SKM-1 treated with dmso at 0.1 percent for 144 hours (cell line): ENCODE measurements around the gene ACTL10.
"Not testable (repeated sequence)": the region's sequence is repeated elsewhere in the genome, so short reads cannot be mapped to it uniquely, and the experiment has no call there.

Experiments used
- DNase-seq: peaks from one replicate; lab custom pipeline; 2025; ENCODE audit not compliant: unreplicated experiment; lab: John Stamatoyannopoulos, UW

Gene ACTL10

DNA sequence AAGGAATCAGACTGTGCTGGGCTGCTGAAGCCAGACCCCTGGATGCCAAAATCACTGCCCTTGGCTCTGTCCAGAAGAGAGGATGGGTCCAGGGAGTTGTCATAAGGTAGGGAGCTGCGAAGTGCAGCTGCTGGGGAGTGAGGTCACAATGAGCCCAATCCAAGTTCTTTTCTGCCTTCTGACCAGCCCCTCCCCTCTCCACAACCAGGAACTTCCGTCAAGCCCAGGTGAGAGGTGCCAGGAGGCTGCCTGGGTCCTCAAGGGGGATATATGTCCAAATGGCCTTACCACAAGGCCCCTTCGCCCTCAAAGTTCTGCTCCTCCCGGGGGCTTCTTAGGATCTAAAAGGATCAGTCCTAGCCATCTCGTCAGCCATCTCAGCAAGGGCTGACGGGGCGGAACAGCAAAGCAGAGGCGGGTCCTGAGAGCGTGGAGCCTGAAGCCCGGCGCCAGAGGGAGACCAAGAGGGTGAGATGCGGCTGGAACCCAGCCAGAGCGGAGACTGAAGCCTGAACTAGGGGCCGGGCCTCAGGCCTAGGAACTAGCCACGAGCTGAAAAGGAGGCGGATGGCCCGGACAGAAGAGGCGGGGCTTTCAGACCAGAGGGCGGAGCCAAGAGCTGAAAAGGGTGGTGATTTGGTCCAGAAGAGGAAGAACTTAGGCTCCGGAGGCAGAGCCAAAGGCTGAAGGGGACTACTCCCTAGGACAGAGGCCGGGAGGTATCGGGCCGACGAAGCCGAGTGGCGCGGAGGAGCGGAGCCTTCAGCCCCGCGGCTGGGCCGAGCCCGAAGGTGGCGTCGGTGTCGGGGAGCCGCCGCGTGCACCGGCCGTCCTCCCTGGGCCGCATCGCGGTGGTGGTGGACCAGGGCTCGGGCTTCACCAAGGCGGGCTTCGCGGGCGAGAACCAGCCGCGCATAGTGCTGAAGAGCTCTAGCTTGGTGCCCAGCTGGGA is at the start of gene ACTL10:
Gene ACTL10 (plus strand): TSS at position 651 of the 952 bp plus-strand sequence. CDS start 555 bp downstream, outside the sequence.
- peak; percentile 99 for DNase-seq

DNA sequence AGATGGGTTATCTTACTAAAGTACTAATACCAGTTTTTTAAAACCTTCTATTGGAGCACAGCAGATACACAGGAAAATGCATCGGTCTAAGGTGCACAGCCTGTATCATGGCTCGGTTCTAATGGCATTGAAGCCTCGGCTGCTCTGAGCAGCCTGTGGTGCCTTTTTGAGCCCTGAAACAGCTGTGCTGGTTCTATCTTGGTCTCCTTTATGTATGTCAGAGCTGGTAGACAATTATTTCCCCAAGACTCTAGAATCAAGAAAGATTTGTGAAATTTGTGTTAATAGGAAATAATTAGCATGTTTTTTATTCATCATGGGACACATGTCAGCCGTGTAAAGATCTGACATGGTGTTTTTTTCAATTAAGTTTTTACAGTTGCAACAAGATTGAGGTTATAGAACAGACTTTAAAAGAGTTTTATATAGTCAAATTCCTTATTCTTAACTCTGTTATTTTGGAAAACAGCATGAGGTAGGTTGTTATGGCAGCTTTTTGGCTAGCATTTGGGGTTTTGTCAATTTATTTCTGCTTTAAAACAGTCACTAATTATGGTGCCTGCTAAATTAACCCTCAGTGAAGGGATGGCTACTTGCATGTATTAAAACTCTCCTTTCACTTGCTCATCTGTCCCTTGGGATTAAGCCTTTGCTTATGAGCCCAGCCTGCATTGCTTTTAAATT is 44.9 kb upstream of the ACTL10 start:
- DNase-seq, result no peak

DNA sequence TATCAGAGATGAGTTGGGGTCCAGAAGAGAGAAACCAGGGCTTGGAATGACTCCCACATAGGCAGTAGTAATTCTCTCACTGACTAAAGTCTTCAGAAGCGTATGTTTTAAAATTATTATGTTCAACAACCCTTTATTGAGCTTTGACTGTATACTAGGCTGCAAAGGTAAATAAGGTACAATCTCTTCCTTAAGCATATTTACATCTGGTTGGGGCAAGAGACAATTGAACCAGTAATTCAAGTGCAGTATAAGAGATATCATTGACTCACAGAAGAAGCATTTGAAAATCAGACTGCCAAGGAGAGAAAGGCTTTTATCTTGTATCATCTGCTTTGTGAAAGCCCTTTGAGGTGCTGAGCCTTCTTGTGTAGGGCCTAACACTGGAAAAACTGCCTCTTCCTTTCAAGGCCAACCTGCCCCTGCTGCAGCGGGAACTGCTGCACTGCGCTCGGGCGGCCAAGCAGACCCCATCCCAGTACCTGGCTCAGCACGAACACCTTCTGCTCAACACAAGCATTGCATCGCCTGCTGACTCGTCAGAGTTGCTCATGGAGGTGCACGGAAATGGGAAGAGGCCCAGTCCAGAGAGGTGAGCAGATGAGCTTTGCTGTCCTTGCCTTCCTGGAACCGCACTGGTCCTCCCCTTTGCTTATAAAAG is 43.9 kb upstream of the ACTL10 start:
- no peak for DNase-seq

DNA sequence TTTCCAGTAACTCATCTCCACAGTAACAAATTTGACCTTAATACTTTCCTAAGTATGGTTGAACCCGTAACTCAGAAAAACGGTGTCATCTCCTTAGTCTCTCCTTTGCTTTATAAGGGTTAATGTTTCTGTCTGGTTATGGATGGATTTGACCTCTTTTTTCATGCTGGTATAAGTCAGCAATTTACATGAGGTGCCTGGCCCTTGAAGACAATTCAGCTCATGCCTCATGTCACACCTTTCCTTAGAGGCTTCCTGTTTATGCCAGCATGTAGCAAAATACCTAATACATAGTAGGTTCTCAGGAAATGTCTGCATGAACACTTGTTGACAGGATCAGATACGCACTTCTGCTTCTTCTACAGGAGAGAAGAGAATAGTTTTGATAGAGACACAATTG is 42.3 kb upstream of the ACTL10 start:
- DNase-seq, result no peak

DNA sequence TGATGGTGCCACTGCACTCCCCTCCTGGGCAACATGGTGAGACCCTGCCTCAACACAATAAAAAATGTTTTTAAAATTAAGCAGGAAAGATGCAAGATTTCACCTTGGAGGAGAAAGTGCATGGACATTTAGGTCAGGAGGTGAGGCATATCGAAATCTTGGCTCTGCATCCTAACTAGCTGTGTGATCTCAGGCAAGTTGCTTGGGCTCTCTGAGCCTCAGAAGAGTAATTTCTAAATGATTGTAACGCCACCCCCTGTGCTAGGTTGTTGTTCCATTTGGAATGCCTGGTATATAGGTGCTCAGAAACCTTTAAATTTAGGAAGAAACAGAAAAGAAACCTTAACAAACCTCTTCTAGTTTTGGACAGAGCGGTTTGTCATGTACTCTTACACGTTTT is 40.6 kb upstream of the ACTL10 start:
- DNase-seq, result no peak

DNA sequence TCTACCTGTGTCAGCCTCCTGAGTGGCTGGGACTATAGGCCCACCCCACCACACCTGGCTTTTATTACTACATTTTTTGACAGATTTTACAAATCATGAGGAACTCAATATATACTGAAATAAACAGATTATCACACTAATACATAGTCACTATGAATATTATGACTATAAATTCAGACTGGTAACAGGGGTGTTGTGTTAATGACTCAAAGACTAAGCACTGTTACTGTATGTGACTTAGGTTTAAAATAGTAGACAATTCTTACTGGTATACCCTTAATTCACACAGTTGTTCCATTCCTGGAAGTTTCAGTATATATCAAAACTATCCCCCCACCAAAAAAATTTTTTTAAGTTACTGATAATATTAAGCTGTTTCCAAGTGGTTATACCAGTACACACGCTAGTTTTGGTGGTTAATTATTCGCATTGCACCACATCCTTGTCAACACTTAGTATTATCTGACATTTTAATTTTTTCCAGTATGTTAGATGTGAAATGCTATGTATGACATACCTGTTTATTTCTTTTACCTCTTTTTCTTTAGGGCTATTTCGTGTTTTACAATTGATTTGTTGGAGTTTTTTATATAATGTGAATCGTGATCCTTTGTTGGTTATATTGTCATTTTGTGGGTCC is 39.0 kb upstream of the ACTL10 start:
- no peak for DNase-seq

DNA sequence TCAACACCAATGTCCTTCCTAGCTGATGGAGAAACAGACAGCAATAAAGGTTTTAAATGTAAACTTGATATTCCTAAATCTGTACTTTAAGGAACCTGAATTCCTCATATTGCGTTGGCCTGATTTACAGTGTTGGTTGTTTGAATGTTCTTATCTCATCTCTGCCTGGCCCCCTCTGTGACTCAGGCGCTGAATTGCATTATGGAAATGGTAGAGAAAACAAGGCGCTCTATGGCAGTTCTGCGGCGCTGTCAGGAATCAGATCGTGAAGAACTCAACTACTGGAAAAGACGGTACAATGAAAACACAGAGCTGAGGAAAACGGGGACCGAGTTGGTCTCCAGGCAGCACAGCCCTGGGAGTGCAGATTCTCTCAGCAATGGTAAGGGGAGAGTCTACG is 37.2 kb upstream of the ACTL10 start:
- no peak for DNase-seq

DNA sequence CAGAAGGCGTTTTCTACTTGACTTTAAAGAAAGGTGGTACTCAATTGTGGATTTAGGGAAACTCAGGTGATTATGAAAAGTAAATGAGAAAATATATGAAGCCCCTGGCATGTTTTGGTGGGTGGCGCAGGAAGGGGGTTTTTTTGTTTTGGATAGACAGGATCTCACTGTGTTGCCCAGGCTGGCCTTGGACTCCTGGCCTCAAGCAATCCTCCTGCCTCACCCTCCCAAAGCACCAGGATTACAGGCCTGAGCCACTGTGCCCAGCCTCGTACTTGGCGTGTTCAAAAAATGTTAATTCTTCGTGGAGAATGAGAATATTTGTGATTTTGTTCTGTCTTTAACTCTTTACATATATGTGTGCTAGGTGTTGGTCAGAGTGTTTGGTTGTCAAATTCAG is 36.8 kb upstream of the ACTL10 start:
- no peak for DNase-seq

DNA sequence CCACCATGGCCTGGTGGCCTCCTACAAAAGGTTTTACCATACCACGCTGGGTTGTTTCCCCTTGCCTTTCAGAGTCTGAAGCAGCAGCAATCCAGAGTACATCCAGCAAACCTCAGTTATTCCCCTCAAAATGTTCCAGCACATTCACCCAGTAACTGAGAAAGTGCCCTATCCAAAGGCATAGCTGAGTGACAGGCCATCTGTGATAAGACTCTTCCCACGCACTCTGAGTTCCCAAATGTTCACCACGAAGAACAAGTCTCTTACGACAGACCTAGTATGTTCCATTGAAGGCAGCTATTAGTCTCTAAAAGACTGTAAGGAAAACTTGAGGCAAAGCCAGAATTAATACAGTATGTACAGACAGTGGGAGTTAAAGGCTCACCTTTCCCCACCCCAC is 36.2 kb upstream of the ACTL10 start:
- no peak for DNase-seq

DNA sequence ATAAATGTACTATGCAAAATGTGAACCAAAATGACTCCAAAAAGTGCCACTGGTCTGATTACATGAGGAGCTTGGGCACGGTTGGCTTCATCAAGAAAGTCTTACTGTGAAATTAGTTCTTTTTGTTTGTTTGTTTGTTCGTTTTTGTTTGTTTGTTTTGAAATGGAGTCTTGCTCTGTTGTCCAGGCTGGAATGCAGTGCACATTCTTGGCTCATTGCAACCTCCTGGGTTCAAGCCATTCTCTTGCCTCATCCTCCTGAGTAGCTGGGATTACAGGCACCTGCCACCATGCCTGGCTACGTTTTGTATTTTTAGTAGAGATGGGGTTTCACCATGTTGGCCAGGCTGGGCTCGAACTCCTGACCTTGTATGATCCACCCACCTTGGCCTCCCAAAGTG is 34.8 kb upstream of the ACTL10 start:
- not testable (repeated sequence) for DNase-seq

DNA sequence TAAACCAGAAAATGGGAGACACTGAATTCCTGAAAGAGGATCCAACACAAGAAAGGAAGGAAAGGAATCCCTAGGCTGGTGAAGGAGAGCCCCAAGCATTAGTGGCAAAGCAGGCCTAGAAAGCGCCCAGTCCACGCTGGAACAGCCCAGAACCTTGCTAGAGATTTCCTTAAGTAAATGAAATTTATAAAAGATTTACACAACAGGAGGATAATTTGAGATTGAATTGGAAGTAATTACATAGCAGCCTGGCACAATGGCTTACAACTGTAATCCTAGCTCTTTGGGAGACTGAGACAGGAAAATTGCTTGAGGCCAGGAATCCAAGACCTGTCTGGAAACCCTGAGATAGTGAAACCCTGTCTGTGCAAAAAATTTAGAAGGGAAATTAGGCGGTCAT is 31.4 kb upstream of the ACTL10 start:
- DNase-seq, result no peak

DNA sequence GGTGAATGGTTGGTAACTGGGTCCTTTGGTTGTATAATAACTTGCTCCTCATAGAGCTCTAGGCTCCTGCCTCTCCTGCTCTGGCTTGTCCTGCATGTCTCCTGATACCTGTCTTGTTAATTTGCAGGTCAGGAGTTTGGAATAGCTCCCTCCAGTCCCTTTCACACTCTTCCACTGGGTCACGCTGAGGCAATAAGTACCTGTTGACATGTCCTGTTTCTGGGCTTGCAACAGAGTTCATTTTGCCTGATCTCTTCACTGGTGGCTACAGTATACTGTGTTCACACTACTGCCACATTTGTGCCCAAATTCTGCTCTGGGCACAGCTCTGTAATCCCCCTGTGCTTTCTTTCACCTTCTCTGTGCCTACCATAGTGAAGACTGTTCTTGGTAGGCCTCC is 30.0 kb upstream of the ACTL10 start:
- DNase-seq, result no peak

DNA sequence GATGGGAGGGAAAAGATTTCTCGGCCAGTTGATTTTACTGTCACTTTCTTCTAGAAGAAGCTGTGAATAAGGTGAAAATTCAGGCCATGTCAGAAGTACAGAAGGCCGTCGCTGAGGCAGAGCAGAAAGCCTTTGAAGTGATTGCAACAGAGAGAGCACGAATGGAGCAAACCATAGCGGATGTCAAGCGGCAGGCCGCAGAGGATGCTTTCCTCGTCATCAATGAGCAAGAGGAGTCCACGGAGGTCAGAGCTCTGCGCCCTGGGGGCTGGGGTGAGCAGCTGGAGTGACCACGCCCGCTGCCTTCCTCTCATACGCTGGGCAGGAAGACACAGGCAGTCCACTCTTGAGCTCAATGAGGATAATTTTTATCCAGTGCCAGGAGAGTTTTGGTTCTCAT is 26.5 kb upstream of the ACTL10 start:
- DNase-seq, result no peak

DNA sequence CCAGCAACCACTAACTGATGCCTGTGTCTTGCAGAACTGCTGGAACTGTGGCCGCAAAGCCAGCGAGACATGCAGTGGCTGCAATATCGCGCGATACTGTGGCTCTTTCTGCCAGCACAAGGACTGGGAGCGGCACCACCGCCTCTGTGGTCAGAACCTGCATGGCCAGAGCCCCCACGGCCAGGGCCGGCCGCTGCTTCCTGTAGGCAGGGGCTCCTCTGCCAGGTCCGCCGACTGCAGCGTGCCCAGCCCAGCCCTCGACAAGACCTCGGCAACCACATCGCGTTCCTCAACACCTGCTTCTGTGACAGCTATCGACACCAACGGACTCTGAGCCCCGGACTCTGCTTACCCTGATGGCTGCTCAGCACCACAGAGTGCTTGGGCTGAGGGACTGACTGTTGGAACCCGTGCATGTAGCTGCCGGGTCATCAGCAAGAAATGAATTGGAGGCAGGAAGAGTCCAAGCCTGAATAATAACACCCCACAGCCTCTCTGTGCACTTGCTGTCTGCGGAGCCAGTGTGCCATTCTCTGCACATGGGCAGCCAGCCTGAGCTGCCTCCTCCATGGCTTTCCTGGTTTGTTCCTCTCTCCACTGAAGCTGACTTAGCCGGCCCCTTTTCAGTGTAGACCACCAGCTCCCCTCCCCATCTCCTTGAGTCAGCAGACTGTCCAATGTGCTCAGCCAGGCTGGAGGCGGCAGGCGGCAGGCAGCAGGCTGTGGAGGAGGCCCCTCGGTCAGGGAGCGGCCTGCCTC is 22.3 kb upstream of the ACTL10 start:
- no peak for DNase-seq

DNA sequence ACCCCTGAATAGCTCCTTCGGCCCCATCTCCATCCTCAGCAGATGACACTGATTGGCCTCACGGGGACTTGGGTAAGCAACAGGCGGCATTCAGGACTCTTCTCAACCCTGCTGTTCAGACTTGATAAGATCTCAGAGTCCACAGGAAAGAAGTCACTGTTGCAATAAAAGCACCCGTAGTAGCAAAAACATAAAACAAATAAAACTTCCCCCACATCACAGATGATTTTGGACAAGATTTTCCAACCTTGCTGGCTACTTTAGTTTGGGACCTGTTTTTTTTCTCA is 21.7 kb upstream of the ACTL10 start:
- no peak for DNase-seq

DNA sequence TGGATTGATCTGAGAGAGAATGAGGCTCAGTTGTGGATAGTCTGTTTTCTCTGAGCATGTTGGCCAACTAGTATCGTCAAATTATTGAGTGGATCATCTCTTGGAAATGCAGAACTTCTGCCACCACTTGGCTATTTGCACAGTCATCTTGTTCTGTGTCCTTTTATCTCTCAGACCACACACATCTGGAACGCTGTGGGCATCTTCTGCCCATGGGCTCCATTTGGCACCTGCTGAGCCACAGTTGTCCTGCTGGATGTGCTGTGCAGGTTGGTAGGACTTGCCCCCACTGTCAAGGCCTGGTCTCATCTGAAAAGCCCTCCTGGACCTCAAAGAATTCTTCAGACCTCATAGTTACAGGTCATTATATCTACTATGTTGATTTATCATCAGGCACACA is 21.3 kb upstream of the ACTL10 start:
- no peak for DNase-seq

DNA sequence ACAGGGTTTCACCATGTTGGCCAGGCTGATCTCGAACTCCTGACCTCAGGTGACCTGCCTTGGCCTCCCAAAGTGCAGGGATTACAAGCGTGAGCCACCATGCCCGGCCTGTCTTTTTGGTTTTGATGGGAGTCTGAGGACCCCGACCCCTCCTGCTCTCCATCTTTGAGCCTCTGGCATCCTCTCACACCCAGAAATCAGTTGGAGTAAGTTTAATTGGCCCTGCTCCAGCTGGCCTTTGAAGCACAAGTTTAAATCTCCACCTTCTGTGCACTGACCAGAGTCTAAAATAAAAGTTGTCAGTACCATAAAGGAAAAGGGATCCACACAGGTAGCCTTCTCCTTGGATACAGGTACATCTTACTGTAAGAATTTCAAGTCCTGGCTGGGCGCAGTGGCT is 20.6 kb upstream of the ACTL10 start:
- DNase-seq, result no peak

DNA sequence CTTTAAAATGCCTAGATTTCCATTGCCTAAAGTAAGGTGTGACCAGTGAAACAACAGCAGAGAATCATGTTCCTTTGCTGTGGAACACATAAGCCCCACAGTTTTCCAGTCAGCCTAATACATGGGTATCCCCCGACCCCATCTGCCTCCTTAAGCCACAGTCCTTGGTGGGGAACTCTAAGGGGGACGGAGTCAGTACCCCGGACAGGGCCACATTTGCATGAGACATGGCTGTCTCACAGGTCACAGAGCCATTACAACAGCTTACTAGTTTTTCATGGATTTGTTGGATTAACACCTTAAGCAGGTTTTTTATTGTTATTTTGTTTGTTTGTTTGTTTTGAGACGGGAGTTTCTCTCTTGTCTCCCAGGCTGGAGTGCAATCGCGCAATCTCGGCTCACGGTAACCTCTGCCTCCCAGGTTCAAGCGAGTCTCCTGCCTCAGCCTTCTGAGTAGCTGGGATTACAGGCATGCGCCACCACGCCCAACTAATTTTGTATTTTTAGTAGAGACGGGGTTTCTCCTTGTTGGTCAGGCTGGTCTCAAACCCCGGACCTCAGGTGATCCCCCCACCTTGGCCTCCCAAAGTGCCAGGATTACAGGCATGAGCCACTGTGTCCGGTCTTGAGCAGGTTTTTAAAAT is 19.7 kb upstream of the ACTL10 start:
- DNase-seq, result not testable (repeated sequence)

DNA sequence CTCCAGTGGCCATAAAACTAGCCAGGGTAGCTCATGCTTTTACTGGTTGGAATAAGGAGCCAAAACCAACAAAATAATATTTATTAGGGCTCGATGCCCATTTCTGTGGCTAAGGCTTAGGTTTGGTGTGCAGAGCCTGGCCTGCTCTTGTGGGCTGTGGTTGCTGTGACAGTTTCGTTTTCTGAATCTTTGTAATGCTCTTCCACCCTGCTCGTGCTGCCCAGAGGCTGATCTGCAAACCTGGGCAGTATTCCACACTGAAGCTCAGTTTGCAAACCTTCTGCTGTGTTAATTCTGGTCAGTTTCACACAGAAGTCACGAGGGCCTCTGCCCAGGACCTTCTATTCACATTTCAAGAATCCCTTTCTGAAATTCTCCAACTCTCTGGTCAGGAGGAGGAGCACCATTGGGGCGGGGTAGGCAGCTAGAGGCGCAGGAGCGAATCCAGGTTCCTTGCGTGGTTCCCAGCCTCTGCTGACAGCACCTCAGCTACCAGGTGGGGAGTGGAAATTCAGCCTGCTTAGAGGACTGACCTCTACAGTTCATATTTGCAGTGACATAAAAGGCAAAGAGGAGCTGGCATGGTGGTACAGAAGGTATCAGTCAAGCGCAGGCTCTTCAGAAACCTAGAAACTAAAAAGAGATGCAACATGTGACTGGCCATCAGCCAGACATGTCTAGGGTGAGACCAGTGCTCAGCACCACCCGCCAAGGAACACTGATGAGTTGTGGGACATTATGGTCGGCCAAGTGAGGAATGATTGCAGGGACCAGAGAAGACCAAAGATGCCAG is 18.9 kb upstream of the ACTL10 start:
- DNase-seq, result no peak
